HG03439 (cell line): ENCODE data around the gene ANKS1B.

Experiments
- ATAC-seq: cut with Tn5 transposase; IDR thresholded peaks from one replicate; pipeline ENCODE4 v1.9.1; 2021; ENCODE audit warnings: mild to moderate bottlenecking, moderate library complexity; ENCODE audit not compliant: unreplicated experiment

The ANKS1B gene

DNA sequence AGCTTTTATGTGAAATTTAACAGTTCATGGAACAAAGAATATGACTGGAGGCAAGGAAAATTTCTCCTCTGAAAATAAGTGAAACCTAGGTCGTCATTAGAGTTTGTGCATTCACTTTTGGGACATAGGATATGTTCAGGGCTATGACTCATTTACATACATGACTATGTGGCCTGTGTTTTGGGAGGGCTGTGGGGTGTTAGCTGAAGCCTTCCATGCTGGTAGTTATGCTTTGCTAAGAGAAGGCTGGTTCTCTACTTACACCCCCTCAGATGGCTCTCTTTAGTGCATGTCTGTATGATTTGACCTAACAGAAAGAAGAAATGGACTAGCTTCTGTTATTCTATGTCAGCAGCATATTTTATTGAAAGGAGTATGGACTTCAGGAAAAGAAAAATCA, 753.7 kb downstream of the ANKS1B start:
- ATAC-seq, result no peak

DNA sequence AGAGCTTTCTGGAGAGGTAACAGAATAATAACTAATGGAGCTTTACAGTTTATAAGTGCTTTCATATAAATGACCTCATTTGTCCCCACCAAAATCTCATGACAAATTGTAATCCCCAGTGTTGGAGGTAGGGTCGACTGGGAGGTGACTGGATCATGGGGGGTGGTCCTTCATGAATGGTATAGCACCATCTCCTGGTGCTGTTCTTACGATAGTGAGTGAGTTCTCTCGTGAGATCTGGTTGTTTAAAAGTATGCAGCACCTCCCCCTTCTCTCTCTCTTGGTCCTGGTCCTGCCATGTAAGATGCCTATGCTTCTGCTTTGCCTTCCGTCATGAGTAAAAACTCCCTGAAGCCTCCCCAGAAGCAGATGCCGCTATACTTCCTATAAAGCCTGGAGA, 760.5 kb downstream of the ANKS1B start:
- ATAC-seq, result no peak

DNA sequence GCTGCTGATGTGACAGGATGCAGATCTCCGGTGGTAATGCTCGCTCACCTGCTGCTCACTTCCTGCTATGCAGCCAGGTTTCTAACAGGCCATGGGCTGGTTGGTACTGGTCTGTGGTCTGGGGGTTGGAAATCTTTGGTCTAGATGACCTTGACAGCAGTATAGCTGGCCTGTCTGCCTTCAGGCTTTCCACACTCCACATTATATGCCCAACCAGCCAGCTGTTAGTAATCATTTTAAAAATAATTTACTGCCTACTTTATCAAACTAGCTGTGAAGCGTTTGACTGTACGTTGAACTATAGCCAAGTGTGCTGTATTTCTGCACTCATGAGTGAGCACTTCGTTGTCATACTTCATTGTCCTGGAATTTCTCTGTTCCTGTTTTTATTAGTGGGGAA, 761.2 kb downstream of the ANKS1B start:
- no peak for ATAC-seq

GRCh38 chr12:99213047-99213446, 771.7 kb downstream of the ANKS1B start:
- ATAC-seq, result no peak

- ATAC-seq, result no peak
Measured at GRCh38 chr12:99212275-99212674, 772.5 kb downstream of the ANKS1B start.

- no peak for ATAC-seq
Measured at GRCh38 chr12:99205111-99205510, 779.6 kb downstream of the ANKS1B start.

DNA sequence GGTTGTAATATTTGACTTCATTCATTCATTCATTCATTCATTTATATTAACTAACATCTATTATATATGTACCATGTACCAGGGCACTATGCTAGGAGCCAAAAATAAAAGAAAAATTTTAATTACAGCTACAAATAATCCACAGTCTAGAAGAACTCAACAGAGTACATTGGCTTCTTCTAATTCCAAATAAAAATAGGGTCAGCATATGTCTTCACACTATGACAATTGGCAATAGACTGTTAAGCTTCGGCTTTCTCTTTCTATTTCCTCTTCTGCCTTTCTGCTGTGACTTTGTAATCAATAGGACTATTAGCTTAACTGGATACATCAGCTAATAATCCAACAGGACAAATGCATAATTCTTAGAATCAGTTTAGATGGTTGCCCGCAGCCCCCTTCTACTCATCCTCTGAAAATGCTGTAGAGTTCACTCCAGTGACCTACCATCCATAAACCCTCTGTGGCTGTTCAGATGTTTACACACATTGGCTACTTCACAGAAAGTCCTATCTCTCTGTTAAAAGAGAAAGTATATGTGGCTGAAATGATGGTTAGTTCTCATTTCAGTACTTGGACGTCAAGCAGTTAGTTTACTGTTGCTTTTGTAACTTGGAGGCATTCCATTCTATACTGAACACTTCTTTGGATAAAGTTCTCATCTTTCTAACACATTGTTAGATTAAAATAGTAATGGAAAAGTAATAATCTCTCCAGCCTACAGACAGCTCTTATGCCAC, 782.7 kb downstream of the ANKS1B start:
- ATAC-seq, result no peak

DNA sequence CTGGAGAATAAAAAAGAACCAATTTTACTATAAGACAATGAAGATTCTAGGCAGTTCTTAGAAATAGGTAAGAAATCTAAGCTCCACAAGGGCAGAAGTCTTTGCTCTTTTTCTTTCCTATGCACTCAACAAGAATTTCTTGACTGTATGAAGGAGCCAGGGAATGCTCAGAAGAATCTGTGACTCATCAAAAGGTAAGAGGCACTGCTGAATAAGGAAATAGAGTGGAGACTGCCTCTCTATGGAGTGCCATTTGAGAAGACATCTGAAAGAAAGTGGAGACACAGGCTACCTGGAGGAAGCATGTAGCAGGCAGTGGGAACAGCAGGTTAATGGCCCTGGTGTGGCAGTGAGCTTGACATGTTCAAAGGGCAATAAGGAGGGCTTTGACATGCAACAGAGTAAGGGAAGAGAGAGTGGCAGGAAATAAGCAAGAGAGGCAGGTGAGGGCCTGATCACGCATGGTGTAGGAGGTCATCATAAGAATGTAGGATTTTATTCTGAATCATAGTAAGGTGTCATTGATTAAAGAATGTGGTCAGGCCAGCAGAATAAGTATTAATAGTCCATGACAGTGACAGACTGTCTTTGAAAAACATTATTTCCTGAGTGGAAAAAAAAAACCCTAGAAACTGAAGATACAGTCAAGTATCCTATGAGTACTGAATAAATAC, 783.9 kb downstream of the ANKS1B start:
- no peak for ATAC-seq

DNA sequence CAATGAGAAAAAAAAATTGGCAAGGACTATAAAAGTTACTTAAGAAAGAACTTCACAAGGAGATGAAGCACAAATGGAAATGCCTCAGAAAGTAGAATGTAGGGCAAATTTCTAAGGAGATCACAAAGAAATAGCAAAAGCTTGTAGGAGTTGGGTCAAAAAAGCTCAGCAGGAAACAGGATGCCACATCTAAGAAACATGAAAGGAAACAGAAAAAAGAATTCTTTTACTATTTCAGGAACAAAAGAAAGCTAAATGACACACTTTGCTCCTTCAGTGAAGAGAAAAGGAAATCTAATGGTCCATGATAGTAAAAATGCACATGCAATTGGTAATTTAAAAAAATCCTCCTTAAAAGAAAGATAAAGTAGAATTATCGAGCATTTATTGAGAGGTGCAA, 789.3 kb downstream of the ANKS1B start:
- ATAC-seq, result no peak

GRCh38 chr12:99192489-99192888, 792.2 kb downstream of the ANKS1B start:
- no peak for ATAC-seq

DNA sequence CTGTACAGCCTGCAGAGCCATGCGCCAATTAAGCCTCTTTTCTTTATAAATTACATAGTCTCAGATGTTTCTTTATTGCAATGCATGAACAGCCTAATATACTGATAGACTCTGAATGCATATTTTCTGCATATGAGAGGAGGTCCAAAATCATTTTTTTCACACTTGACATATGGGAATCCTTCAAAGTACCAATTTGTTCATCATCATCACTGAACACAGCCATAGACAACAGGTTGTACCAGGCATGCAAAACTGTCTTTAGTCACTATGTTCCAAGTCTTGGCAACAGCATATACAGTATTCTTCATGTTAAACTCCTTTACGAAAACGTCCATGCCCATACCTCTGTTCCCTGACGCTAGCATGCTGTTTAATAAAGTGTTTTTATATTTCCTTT, 807.9 kb downstream of the ANKS1B start:
- no peak for ATAC-seq

- ATAC-seq, result no peak
Measured at GRCh38 chr12:99170461-99170860, 814.3 kb downstream of the ANKS1B start.

DNA sequence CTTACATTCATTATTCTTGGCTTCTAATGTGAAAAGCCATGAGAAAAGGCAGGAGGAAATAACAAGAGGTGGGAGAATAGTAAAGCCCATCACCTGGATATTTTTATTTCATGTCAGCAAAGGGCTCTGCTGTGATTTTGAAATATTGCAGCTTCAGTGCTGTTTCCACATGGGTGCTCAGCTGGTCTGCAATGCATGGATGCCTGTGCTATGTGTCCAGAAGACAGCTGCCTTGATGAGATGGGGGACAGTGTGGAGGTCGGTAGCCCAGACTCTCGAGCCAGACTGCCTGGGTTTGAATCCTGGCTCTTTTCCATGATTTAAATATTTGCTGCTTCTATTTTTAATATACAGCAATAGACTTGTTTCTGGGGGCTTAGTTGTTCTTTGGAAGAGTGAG, 814.7 kb downstream of the ANKS1B start:
- ATAC-seq, result no peak

- no peak for ATAC-seq
Measured at GRCh38 chr12:99157946-99158345, 826.8 kb downstream of the ANKS1B start.

- ATAC-seq, result no peak
Measured at GRCh38 chr12:99154983-99155336, 829.8 kb downstream of the ANKS1B start.

DNA sequence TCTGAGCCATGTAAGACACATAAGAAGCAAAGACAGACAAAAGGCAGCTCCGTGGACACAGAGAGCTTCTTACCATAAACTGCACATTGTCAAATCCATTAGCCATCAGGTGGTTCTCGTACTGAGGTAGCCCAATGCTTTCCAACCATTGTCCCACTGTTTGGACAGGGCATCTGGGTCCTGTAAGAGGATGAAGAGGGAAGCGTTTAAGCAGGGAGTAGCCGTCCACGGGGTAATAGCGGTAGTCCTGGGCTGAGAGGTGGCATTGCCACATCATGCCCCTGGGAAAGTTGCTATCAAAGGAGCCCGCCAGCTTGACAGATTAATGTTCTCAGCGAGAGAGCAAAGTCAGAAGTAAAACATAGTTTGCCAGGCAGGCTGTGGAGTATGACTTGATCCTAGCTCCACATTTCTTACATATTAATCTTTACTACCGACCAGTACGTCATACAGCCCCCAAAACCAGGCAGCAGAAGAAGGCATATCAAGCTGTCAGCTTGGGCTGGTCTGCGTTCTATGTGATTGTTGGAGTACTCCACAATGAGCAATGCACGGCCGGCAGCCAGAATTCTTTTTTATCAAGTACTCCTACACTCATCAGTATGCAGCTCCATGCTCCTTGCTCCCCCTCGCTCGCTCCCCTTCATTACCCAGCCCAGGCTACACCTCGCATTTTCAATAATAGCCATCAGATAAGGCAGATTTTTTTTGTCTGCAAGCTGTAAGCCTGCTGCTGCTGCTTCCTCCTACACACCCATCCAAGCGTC, 830.3 kb downstream of the ANKS1B start:
- ATAC-seq, result no peak

DNA sequence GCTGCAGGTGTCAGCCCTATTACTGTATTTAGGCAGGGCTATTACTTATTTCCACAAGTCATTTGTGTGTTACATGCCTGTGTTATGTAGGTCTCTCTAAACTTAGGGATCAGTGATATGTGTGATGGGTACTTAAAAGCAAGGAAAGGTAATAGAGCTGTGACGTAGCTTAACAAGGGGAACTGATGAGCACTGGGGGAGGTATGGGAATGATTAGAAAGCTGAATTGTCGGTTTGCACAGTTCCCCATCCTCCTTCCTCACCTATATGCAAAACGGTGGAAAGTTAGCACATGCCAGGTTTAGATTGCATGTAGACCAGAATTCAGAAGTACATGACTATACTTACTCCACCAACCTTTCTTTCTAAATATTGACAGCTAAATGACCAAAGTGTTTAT, 831.4 kb downstream of the ANKS1B start:
- ATAC-seq, result no peak

DNA sequence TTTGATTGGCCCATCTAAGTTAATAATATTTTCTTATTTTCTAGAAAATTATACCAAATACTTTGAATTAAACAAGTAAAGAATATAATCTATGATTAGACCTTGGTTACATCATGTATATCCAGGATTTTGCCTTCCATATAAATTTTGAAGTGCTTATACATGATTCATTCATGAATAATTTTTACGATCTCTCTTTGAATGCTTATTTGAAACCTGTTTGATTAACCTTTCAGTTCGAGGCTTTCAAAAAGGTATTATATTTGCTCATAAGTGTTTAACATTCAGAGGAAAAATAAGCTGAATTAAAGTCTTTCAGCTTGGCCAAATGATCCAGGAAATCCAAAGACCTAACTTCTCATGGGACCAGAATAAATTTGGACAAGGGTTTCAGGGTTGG, 832.4 kb downstream of the ANKS1B start:
- ATAC-seq, result no peak

DNA sequence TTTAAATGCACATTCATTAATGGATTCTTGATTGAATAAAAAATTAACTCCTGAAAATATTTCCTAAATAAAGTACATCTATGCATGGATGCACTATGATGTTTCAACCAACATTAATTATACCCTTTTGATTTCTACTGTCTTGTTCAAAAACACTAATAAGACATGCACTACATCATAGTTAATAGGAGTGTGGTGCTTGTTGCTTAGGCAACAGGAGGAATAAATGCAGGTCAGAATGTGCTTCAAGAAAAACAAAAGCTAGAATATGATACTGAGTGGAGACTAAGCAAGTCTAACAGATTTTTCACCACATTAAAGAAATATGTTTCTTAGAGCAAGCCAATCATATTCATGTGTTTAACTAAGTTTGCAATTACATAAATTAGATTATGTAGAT, 833.0 kb downstream of the ANKS1B start:
- ATAC-seq, result no peak

GRCh38 chr12:99147130-99147529, 837.6 kb downstream of the ANKS1B start:
- ATAC-seq, result no peak

DNA sequence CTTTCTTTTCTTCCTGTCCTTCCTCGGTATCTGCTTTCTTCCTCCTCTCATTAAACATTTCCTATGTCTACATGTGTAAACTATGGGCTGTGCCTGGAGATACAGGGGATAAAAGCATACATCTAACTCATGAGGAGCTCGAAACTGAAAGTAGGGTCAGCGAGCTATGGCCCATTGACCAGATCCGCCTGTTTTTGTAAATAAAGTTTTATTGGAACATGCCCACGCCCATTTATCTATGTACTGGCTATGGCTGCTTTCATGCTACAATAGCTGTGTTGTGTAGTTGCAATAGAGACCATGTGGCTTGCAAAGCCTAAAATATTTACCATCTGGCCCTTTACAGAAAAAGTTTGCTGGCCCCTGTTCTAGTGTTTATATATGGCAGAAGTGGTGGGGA, 838.0 kb downstream of the ANKS1B start:
- no peak for ATAC-seq

- no peak for ATAC-seq
Measured at GRCh38 chr12:99146185-99146584, 838.6 kb downstream of the ANKS1B start.
